Choroid plexus epithelial cell (primary cell): ENCODE measurements around the gene KLRD1.
A peak's percentile ranks its signal among the peaks of the same experiment; 100 is the strongest.

Experiments
- DNase-seq: peaks from one replicate; pipeline ENCODE4 v3.0.0-alpha.2; 2010; ENCODE audit warnings: low read depth
- H3K4me3 ChIP-seq: 2 replicates; pipeline ENCODE4 v1.5.1; 2011; ENCODE audit warnings: low read depth, mild to moderate bottlenecking, control low read depth, low read length, moderate library complexity
- CTCF ChIP-seq: conservative IDR thresholded peaks from 2 replicates; pipeline ENCODE4 v1.5.1; 2011; ENCODE audit warnings: low read depth, mild to moderate bottlenecking, control low read depth, inconsistent platforms, low read length, moderate library complexity

KLRD1 gene

GRCh38 chr12:10361084-10361483 is 53.4 kb downstream of the KLRD1 start:
- no peak overlapping the region for H3K4me3 ChIP-seq
- no peak for TF ChIP-seq CTCF
- DNase-seq: peak; percentile 65

- H3K4me3 ChIP-seq: no peak overlapping the region
- peak; percentile 89 for DNase-seq
- no peak for TF ChIP-seq CTCF
Observed at GRCh38 chr12:10361622-10362021, 54.0 kb downstream of the KLRD1 start.

DNA sequence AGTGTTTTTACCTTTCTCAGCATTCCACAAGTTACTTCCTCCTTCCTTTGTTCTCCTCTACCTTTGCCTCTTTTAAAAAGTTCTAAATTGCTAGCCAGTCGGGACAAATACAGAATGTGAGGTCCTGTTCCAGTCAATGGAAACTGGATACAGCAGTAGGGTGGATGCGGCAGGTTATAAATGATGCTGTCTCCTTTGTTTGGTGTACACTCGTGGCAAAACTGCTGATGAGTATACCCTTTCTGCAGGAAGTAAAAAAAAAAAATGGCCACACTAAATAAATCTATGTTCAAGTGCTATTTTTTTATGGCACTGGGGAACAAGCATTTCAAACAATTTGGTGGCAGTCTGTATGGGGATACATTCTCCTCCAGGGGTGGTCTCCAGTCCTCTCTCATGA is 54.7 kb downstream of the KLRD1 start:
- H3K4me3 ChIP-seq: no peak overlapping the region
- no peak for DNase-seq
- no peak for TF ChIP-seq CTCF

DNA sequence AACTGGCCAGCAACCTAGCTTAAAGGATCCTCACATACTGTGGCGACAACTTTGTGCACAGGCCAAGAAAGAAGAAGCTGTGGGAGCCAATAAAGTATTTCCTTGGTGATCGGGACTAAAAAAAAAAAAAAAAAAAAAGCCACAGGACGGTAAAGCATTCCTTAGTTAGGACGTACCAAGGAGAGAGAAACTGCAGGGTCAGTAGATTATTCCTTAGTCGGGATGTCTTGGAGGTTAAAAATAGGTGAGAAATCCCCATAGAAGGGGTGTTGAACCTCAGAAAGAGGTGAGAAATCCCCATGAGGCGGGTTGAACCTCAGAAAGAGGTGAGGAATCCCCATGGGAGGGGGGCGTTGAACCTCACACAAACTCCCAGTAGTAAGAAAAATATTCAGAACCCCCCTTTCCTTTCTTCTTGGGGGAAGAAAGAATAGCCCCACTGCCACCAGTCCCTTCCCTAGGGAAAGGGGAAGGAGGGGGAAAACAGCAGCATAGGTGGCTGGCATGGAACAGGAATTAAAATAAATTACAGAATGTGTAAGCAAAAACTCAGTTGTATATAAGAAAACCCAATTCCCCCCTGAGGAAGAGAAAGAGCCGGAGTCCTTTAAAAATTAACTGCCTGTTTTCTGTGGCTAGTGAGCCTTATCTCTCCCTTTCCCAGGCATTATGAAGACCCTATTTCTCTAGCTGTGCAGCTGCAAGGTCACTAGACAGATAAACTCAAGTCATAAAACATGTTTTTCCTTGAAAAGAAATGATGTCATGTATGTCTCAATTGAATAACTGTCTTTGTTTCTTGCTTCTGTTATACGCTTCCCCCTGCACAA is 55.4 kb downstream of the KLRD1 start:
- no peak overlapping the region for H3K4me3 ChIP-seq
- no peak for TF ChIP-seq CTCF
- DNase-seq: peak; percentile 64

GRCh38 chr12:10363658-10363913 is 55.9 kb downstream of the KLRD1 start:
- H3K4me3 ChIP-seq: peak overlapping the region; percentile 56
- DNase-seq: no peak
- no peak for TF ChIP-seq CTCF

GRCh38 chr12:10363914-10364814 is 56.5 kb downstream of the KLRD1 start:
- peak overlapping the region; percentile 56 for H3K4me3 ChIP-seq
- DNase-seq: peak; percentile 71
- TF ChIP-seq CTCF: no peak
